ENCODE measurements around the gene FAM25C.
"Not testable (repeated sequence)": the region's sequence is repeated elsewhere in the genome, so short reads cannot be mapped to it uniquely, and the experiment has no call there.

- TF ChIP-seq, protein P1, sequence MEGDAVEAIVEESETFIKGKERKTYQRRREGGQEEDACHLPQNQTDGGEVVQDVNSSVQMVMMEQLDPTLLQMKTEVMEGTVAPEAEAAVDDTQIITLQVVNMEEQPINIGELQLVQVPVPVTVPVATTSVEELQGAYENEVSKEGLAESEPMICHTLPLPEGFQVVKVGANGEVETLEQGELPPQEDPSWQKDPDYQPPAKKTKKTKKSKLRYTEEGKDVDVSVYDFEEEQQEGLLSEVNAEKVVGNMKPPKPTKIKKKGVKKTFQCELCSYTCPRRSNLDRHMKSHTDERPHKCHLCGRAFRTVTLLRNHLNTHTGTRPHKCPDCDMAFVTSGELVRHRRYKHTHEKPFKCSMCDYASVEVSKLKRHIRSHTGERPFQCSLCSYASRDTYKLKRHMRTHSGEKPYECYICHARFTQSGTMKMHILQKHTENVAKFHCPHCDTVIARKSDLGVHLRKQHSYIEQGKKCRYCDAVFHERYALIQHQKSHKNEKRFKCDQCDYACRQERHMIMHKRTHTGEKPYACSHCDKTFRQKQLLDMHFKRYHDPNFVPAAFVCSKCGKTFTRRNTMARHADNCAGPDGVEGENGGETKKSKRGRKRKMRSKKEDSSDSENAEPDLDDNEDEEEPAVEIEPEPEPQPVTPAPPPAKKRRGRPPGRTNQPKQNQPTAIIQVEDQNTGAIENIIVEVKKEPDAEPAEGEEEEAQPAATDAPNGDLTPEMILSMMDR (IDR thresholded peaks at IDR 0.05; ENCODE audit: low read depth, low read length), result not testable (repeated sequence)
- TF ChIP-seq EZH2phosphoT487 (IDR thresholded peaks at IDR 0.05; ENCODE audit: low read depth), result not testable (repeated sequence)
These were observed 10.0 kb downstream of the FAM25C start for GRCh38 chr10:47989542-47989950.
